ENCODE measurements around the gene ATP1A1. TPM values are rescaled to one million over a fixed set of nuclear protein-coding genes. Genes with fewer than 3 reads are reported as not detected.

ATP1A1 gene
- total RNA-seq, 1 donor from 2014 or later: 123 TPM

GRCh38 chr1:116373431-116374352, 648 bp downstream of the ATP1A1 start:
- peak overlapping the region; percentile 89 for H3K4me3 ChIP-seq (ENCODE audit: low read depth, low read length)
- FAIRE-seq: no peak
- no peak for TF ChIP-seq CTCF (IDR thresholded peaks at IDR 0.05; ENCODE audit: insufficient read depth, low read length, severe bottlenecking)
- no peaks in the 10 kb centered on the region for H3K27me3 ChIP-seq (ENCODE audit: control insufficient read depth, insufficient read depth, low read length)
- no peaks in the 10 kb centered on the region for H3K36me3 ChIP-seq (ENCODE audit: control insufficient read depth, insufficient read depth, low read length)
- DNase-seq (ENCODE audit: low read depth): peak; percentile 46

- FAIRE-seq (no peak), DNase-seq (ENCODE audit: low read depth) (no peak)
- no peak for TF ChIP-seq CTCF (IDR thresholded peaks at IDR 0.05; ENCODE audit: insufficient read depth, low read length, severe bottlenecking)
- Histone ChIP-seq H3K27me3 (ENCODE audit: control insufficient read depth, insufficient read depth, low read length) (no peaks in the 10 kb centered on the region), H3K36me3 (ENCODE audit: control insufficient read depth, insufficient read depth, low read length) (no peaks in the 10 kb centered on the region), H3K4me3 (ENCODE audit: low read depth, low read length) (peak overlapping the region; percentile 89)
Measured at GRCh38 chr1:116374353-116375147, 1.5 kb downstream of the ATP1A1 start.

GRCh38 chr1:116375148-116375886, 2.3 kb downstream of the ATP1A1 start:
- no peak for TF ChIP-seq CTCF (IDR thresholded peaks at IDR 0.05; ENCODE audit: insufficient read depth, low read length, severe bottlenecking)
- H3K27me3 ChIP-seq (ENCODE audit: control insufficient read depth, insufficient read depth, low read length): no peaks in the 10 kb centered on the region
- peak; percentile 62 for DNase-seq (ENCODE audit: low read depth)
- H3K36me3 ChIP-seq (ENCODE audit: control insufficient read depth, insufficient read depth, low read length): peaks cover 2% of the 10 kb centered on the region
- peak overlapping the region; percentile 89 for H3K4me3 ChIP-seq (ENCODE audit: low read depth, low read length)
- FAIRE-seq: no peak

GRCh38 chr1:116375887-116376728, 3.1 kb downstream of the ATP1A1 start:
- peak overlapping the region; percentile 89 for H3K4me3 ChIP-seq (ENCODE audit: low read depth, low read length)
- no peak for TF ChIP-seq CTCF (IDR thresholded peaks at IDR 0.05; ENCODE audit: insufficient read depth, low read length, severe bottlenecking)
- H3K27me3 ChIP-seq (ENCODE audit: control insufficient read depth, insufficient read depth, low read length): no peaks in the 10 kb centered on the region
- peaks cover 2% of the 10 kb centered on the region for H3K36me3 ChIP-seq (ENCODE audit: control insufficient read depth, insufficient read depth, low read length)
- peak; percentile 98 for DNase-seq (ENCODE audit: low read depth)
- no peak for FAIRE-seq

- Histone ChIP-seq H3K4me3 (ENCODE audit: low read depth, low read length) (no peak overlapping the region), H3K27me3 (ENCODE audit: control insufficient read depth, insufficient read depth, low read length) (no peaks in the 10 kb centered on the region), H3K36me3 (ENCODE audit: control insufficient read depth, insufficient read depth, low read length) (peaks cover 2% of the 10 kb centered on the region)
- TF ChIP-seq CTCF (IDR thresholded peaks at IDR 0.05; ENCODE audit: insufficient read depth, low read length, severe bottlenecking): no peak
- DNase-seq (ENCODE audit: low read depth): no peak
- no peak for FAIRE-seq
Measured at GRCh38 chr1:116376729-116377086, 3.7 kb downstream of the ATP1A1 start.

All from bronchial epithelial cell (primary cell).